Colonic mucosa (tissue), 4 donors: ENCODE results near the gene FBXW8. TPM values are rescaled to one million over a fixed set of nuclear protein-coding genes. Genes with fewer than 3 reads are reported as not detected.
A peak's percentile ranks its signal among the peaks of the same experiment; 100 is the strongest.

ENCODE experiments used
- DNase-seq: peaks from one replicate; pipeline ENCODE4 v3.0.0-alpha.2; 2020
- H3K27ac ChIP-seq: fragments of 200-600 bp; one replicate; pipeline ENCODE4 v1.8.0; 2021
- H3K27me3 ChIP-seq: fragments of 200-600 bp; one replicate; pipeline ENCODE4 v1.8.0; 2021
- H3K36me3 ChIP-seq: fragments of 200-600 bp; one replicate; pipeline ENCODE4 v1.8.0; 2021
- H3K4me1 ChIP-seq: fragments of 200-600 bp; one replicate; pipeline ENCODE4 v1.8.0; 2021; ENCODE audit warnings: mild to moderate bottlenecking
- H3K4me3 ChIP-seq: fragments of 200-600 bp; one replicate; pipeline ENCODE4 v1.8.0; 2021
- H3K9ac ChIP-seq, 2 donors: one replicate each; pipeline ENCODE4 v1.7.0; 2013; ENCODE audit warnings: control low read depth in 2 of 2, low read depth in 2 of 2, low read length in 2 of 2
- H3K9me3 ChIP-seq: fragments of 200-600 bp; one replicate; pipeline ENCODE4 v1.8.0; 2021
- CTCF ChIP-seq: fragments of 200-600 bp; IDR thresholded peaks from one replicate; pipeline ENCODE4 v1.8.0; 2022; ENCODE audit warnings: antibody characterized with exemption, mild to moderate bottlenecking
- intact Hi-C: fragments of 100-400 bp; cut with DNase I; formaldehyde crosslinking; loops from one replicate; pipeline ENCODE4 v1.14.1; 2022
- total RNA-seq, 2 donors: library from RNA; stranded (reverse); fragmentation: NEBNext Ultra II Directional in 1 of 2; extraction: Animal tissue kit (Norgen Biotek cat#: 25700) in 1 of 2; gene quantifications; one replicate each; pipeline ENCODE4 v1.2.1, GENCODE V29; 2021
- donor health status: healthy.
- donor health status: DM: no; HTN: no; CAD: no.
- donor health status: DM: no; HTN: no; CAD: no.

FBXW8 gene
- total RNA-seq, 2 donors from 2014 or later: 11.1 to 13.7 TPM

GRCh38 chr12:117063162-117063911 lies 152.6 kb downstream of the FBXW8 start:
- H3K27me3 ChIP-seq: no peaks in the 10 kb centered on the region
- no peaks in the 10 kb centered on the region for H3K9me3 ChIP-seq
- DNase-seq: peak; percentile 31
- no peak overlapping the region for H3K4me3 ChIP-seq
- H3K9ac ChIP-seq: no peak overlapping the region
- TF ChIP-seq CTCF: no peak
- H3K36me3 ChIP-seq: no peaks in the 10 kb centered on the region
- intact Hi-C loops: no loop called here
- H3K4me1 ChIP-seq: no peaks in the 10 kb centered on the region
- no peak overlapping the region for H3K27ac ChIP-seq

- DNase-seq: no peak
- Histone ChIP-seq H3K27ac (no peak overlapping the region), H3K27me3 (no peaks in the 10 kb centered on the region), H3K9ac (no peak overlapping the region), H3K4me3 (no peak overlapping the region), H3K36me3 (no peaks in the 10 kb centered on the region), H3K9me3 (no peaks in the 10 kb centered on the region), H3K4me1 (no peaks in the 10 kb centered on the region)
- TF ChIP-seq CTCF: no peak
- intact Hi-C loops: no loop called here
Measured at GRCh38 chr12:117064049-117064448, 153.3 kb downstream of the FBXW8 start.

GRCh38 chr12:117064596-117064995 lies 153.8 kb downstream of the FBXW8 start:
- intact Hi-C loops: no loop called here

GRCh38 chr12:117067016-117067415 lies 156.3 kb downstream of the FBXW8 start:
- TF ChIP-seq CTCF: no peak
- H3K9me3 ChIP-seq: no peaks in the 10 kb centered on the region
- H3K27ac ChIP-seq: no peak overlapping the region
- intact Hi-C loops: no loop called here
- H3K27me3 ChIP-seq: no peaks in the 10 kb centered on the region
- H3K9ac ChIP-seq: no peak overlapping the region
- DNase-seq: no peak
- no peaks in the 10 kb centered on the region for H3K36me3 ChIP-seq
- H3K4me1 ChIP-seq: no peaks in the 10 kb centered on the region
- H3K4me3 ChIP-seq: no peak overlapping the region

More at GRCh38 chr12:117064596-117064995, 153.8 kb downstream of the FBXW8 start:
- no peak for TF ChIP-seq CTCF
- no peaks in the 10 kb centered on the region for H3K4me1 ChIP-seq
- no peak for DNase-seq
- no peak overlapping the region for H3K27ac ChIP-seq
- H3K9me3 ChIP-seq: no peaks in the 10 kb centered on the region
- H3K27me3 ChIP-seq: no peaks in the 10 kb centered on the region
- H3K4me3 ChIP-seq: no peak overlapping the region
- no peak overlapping the region for H3K9ac ChIP-seq
- no peaks in the 10 kb centered on the region for H3K36me3 ChIP-seq

GRCh38 chr12:117067638-117068037 lies 156.9 kb downstream of the FBXW8 start:
- no peaks in the 10 kb centered on the region for H3K4me1 ChIP-seq
- intact Hi-C loops: no loop called here

More at GRCh38 chr12:117067638-117068037, 156.9 kb downstream of the FBXW8 start:
- no peaks in the 10 kb centered on the region for H3K27me3 ChIP-seq
- no peaks in the 10 kb centered on the region for H3K36me3 ChIP-seq
- TF ChIP-seq CTCF: no peak
- no peak overlapping the region for H3K27ac ChIP-seq
- H3K4me3 ChIP-seq: no peak overlapping the region
- H3K9me3 ChIP-seq: no peaks in the 10 kb centered on the region
- no peak overlapping the region for H3K9ac ChIP-seq
- DNase-seq: no peak
